CD4-positive, alpha-beta T cell treated with Interleukin-6 at 100 ng/mL for 8 hours (primary cell): ENCODE measurements around the gene DVL1.

Experiments
- DNase-seq: peaks from one replicate; pipeline ENCODE4 v3.0.0-alpha.2; 2020; ENCODE audit warnings: mixed read lengths, low spot score

The DVL1 gene

DNA sequence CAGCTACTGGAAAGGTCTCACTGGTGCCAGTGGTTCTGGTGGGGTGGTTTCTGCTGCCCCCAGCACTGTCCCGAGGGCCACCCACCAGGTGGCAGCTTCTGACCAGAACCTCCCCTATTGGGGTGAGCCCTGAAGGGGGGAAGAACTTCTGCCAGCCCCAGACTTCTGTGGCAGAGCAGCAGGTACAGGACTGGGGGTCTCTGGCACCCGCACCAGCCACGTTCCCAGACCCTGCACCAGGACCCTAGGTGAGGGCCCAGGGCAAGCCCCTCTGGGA is 39.2 kb downstream of the DVL1 start:
- no peak for DNase-seq

DNA sequence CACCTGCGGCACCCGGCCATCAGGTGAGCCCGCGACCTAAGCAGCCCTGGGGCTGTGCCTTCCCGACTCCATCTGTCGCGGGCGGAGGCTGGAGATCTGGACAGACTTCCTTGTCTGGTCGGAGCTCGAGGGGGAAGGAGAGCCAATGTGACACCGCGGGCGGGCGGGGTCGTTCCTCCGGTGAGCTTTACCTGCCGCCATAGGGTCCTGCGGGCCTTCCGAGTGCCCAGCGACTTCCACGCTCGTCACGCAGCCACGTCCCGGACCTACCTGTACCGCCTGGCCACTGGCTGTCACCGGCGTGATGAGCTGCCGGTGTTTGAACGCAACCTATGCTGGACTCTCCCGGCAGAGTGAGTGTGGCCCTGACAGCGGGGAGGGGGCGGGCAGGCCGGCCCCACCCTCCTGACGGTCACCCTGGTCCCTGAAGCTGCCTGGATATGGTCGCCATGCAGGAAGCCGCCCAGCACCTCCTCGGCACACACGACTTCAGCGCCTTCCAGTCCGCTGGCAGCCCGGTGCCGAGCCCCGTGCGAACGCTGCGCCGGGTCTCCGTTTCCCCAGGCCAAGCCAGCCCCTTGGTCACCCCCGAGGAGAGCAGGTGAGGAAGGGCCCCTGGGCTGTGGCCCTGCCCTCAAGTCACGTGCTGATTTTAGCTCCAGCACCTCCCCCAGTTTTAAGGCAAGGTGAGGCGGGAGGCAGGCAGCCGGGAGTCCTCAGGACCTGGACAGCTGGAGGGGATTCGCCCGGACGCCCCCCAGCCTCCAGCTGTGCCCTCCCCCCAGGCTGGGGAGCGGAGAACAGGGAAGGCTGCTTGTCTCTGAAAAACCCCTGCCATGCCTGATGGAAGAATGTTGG is 39.7 kb downstream of the DVL1 start:
- no peak for DNase-seq

DNA sequence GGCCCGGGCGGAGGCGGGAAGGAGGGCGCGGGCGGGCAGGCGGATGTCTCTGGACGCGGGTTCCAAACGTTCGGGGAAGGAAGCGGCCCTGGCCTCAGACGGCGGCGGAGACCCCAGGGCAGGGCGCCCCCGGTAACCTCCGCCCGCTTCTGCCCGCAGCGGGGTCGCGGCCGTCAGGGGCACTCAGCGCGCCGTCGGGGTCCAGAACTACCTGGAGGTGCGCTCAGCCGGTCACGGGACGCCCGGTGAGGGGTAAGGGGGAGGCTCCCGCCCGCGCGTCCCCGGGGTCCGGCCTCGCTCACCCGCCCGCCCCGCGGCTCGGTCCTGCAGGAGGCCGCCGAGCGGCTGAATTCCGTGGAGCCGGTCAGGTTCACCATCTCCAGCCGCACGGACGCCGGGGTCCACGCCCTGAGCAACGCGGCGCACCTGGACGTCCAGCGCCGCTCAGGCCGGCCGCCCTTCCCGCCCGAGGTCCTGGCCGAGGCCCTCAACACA is 40.4 kb downstream of the DVL1 start:
- DNase-seq: no peak

DNA sequence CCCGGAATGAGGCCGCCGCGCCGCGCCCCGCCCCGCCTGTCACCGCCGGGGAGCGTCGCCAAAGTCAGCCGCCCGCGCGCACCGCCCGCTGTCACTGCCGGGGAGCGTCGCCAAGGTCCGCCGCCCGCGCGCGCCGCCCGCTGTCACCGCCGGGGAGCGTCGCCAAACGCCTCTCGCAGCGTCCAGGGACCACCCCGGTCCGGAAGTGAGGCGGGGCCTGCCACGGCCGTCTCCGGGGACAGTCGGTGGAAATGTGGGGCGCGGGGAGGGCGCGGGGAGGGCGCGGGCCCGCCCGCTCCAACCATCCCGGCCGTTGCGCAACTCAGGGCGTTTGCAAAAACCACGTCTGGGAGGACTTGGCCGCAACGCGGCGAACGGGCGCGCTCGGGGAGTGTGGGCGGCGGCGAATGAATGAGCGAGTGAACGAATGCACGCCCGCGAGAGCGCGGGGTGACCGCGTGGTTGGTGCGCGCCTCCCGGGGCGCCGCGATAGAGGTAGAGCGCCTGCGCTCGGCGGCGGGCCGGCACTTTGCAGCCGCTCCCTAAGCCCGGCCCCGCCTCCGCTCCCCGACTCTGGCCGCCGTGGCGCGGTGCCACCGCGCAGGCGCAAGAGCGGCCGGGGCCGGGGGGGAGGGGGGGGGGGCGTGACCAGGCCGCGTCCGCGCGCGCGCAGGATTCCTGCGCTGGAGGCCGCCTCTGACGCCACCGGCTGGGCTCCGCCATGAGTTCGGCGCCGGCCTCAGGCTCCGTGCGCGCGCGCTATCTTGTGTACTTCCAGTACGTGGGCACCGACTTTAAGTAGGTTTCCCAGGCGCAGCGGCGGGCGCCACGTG is 41.1 kb downstream of the DVL1 start, which contains the start of the genes ACAP3 and PUSL1:
Gene ACAP3 (minus strand): TSS at position 8 of the 833 bp plus-strand sequence. CDS start 115 bp downstream, outside the sequence.
Gene PUSL1 (plus strand): TSS at position 675 of the 833 bp plus-strand sequence. CDS start 47 bp downstream, at position 722.
- peak; percentile 88 for DNase-seq

DNA sequence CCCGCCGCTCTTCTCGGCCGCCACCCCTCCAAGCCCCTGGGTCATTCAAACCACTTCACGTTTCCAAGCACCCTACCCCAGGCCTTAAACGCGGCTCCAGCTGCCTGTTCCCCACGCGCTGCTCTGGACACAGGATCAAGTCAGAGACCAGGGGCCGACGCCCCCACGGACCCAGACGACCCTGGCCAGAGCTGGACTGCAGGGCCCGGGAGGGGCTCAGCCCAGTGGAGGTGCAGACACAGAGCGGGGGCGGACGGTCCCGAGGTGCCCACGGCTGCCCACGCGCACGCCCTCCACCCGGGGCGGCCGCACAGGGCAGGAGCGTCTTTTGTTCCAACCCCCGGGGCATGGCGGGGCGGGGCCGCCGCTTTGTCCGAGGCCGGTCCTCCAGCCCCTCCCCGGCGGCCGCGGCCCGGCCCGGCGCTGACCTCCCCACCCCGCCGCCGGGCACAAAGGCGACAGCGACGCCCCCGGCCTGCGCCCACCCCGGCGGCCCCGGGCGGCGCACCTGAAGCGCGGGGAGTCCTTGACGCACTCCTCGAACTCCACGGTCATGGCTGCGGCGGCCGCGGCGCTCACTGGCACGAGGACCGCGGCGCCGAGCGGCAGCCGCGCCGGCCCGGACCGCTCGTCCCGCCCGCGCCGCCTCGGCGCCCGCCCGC is 41.8 kb downstream of the DVL1 start:
- no peak for DNase-seq

DNA sequence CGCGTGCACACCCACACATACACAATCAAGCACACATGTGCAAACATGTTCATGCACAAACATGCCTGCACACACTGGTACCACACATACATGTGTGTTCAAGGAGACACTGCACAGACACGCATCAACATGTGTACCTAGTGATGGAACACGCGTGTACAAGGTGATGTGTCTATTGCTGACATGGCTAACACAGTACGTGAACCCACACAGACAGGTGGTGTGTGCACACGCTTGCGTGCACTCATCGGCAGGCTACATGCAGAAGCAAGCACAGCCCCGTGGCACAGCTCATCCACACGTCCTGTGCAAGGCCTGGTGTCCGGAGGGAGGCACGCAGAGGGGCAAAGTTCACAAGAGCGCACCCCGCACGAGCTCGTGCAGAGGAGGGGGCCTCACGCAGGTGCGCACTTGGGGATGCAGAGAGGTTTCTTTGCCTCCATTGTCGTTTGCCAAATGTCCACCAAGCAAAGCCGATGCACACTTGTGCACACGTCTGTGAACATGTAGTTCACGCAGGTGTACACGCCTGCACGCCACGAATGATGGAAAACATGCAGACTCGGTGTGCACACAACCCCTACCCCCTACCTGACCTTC is 42.5 kb downstream of the DVL1 start:
- DNase-seq: no peak

DNA sequence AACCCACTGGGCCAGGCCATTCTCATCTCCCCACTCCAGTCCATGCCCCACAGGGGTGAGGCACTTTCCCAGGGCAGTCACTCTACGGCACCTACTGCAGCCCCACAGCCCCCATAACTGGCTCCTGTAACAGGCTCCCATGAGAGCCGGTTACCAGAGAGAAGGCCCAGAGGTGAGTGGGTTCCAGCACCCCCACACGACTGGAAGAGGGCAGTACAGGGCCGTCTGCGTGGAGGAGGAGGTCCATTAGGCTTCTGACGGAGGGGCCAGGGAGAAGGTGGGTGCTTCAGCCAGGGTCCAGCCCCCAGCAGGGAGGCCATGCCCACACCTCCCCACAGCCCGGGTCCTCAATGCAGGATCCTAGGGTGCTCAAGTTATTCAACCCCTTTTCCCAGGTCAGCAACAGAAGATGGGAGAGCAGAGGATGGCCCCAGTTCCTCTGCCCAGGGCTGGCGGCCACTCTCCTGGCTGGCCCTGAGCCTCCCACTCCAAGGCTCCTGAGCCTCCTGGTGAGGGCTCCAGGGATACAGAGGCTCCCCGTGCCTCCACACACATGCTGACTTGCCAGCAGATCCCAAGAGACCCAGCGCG is 43.1 kb downstream of the DVL1 start:
- DNase-seq: no peak

DNA sequence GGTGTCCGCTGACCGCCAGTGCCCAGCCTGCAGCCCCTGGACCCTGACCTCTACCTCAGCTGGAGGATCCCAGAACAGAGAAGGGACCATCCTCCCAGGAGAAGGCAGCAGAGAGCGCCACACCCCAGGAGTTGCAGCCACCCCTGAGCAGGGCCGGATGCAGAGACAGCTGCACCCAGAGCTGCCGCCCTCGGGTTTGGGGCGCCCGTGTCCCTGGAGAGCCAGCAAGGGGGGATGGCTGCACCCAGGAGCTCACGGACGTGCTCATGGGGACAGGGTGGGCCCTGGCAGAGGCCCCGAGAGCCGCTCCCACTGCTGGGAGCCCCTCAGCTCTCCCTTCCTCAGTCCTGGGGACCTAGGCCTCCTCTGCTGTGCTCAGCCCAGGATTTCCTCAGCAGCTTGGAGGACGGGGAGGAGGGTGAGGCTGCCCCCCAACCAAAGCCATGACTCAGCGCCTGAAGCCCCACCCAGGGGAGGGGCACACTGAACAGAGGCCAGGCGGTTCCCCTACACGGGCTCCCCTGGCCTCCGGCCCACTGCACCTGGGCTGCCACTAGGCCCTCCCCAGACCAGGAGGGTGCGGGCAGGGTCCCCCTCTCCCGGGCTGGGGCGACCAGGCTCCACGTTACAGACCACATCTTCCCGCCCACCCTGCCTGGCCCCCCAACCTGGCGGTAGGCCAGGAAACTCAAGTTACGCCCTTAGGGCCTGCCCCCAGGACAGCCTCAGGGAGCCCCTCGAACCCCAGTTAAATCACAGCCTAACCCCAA is 43.7 kb downstream of the DVL1 start:
- peak; percentile 74 for DNase-seq

DNA sequence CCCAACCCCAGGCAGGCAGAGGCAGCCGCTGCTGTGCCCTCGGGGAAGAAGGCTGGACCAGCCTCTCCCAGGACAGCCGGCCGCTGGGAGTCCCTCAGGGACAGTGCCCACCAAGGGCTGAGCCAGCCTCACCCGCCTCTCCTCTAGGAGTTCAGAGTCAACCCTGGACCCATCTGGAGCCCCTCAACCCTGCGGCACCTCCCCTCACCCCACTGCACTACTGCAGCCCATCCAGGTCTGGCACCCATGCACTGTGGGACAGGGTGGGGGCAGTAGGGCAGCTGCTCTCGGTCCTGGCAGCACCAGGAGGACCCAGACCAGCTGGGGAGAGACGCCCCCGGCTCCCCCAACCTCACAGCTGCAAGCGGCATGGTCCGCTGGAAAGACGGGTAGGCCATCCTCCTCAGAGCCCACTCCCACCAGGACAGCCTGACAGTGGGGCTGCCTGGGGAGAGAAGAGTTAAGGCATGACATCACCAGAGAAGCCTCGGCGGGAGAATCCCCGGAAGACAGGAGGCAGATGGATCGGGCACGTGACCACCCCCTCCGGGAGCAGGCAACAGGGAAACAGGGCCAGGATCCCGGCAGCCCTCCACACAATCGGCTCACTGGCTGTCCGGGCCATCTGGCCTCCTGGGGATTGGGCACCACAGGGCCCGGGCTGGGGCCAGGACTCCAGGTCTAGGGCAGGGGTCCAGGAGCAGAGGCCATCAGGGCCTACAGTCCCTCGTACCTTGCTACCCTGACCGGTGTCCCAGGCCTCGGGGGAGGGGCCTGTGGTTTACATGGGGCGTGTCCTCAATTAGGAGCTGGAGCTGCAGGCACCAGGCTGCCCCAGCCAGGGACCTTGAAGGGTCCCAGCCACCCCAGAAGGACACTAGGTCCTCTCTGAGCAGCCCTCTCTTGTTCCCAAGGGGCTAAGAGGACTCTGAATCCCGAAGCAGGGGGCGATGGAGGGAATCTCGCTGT is 44.6 kb downstream of the DVL1 start:
- no peak for DNase-seq

DNA sequence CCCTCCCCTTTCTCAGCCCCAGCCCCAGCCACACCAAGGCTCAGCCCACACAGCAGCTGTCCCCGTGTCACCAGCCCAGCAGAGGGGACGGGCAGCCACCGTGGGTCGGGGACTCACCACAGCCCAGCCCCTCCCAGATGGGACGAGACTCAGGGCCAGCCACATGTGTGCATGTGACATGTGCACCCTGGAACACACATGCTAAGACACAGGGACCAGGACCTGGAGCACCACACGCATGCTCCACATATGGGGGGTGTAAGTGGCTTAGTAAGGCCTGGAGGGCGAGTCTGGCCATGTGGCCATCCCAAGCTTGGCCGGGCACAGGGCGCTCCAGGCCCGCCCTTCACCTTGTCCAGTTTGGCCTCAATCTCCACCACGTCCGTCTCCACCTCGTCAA is 45.5 kb downstream of the DVL1 start:
- no peak for DNase-seq

DNA sequence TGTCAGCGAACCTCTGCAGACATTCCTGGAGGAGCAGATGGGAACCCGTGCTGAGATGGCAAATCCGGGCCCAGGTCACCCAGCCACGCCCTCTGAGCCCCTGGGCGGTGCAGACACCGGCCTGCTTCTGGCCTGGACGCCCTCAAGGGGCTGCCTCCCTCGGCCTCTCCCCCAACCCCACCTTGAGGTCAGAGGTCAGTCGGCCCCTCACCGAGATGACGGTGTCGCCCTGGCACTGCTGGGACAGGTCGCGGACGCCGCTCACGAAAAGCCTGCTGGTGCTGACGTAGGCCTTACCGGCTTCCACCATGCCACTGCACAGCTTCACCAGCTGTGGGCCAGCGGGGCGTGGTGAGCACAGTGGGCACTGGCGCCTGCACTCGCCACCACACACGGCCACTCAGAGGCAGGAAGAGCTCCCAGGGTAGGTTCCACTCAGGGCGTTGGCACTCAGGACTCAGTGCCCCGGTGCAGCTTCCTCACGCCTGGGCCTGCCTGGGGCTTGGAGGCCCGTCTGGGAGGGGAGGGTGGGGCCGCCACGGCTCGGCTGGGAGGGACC is 46.2 kb downstream of the DVL1 start:
- no peak for DNase-seq

DNA sequence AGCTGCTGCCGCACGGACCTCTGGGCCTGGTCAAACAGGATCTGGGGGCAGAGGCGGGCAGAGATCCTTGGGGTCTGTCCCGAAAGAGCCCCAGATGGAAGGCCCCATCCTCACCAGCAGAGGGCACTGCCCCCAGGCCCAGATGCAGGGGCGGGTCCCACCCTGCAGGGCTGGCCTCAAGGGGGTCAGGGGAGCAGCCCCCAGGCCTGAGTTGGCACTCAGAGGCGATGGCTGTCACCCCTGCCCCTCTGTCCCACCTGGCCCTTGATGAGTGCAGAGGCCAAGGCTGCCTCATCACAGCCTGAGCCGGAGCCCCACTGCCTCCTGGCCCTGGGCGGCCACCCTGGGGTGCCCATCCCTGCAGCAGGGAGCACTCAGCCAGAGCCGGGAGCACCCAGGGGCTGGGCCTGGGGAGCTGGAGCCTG is 47.2 kb downstream of the DVL1 start:
- no peak for DNase-seq

DNA sequence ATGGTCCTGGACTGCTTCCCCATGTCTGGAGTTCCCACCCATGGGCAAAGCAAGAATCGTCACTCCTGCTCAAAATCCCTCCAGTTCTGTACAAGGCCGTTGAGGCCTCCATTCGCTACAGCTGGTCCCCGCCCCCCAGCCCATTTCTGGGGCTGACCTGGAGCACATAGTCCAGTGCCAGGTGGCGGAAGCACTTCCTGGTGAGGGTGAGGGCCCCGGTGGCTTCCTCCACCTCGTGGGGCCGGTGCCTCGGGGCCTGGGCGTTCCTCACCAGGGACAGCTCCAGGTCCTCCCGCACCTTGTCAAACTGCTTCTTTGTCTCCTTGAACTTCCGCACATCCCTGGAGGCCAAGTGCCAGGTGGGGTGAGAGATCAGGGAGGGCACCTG is 48.9 kb downstream of the DVL1 start:
- no peak for DNase-seq

DNA sequence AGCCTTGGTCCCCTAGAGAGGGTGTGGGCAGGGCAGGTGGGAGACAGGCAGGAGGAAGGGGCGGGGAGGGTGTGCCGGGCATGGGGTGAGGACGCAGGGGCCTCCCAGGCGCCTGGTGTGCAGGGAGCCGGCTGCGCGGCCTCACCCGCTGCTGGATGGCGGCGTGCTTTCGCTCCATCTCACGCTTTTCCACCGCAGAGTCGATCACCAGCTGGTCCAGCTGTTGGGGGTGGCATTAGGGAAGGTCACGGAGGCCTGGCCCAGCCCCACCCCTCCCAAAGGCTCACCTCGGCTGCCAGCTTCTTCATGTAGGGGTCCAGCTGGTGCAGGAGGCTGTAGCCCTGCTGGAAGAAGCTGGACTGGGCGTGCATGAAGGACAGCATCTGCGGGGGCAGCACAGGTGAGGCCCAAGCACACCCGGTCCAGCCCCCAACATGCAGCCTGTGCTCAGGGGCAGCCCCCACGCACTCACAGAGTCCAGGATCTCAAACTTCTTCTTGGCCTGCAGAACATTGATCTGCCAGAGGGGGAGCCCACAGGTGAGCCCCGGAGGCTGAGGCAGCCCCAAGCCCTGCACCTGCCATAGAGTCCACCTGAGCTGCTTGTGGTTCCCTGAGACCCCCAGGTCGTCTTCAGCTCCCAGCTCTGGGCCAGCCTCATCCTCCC is 49.4 kb downstream of the DVL1 start:
- DNase-seq: peak; percentile 17

DNA sequence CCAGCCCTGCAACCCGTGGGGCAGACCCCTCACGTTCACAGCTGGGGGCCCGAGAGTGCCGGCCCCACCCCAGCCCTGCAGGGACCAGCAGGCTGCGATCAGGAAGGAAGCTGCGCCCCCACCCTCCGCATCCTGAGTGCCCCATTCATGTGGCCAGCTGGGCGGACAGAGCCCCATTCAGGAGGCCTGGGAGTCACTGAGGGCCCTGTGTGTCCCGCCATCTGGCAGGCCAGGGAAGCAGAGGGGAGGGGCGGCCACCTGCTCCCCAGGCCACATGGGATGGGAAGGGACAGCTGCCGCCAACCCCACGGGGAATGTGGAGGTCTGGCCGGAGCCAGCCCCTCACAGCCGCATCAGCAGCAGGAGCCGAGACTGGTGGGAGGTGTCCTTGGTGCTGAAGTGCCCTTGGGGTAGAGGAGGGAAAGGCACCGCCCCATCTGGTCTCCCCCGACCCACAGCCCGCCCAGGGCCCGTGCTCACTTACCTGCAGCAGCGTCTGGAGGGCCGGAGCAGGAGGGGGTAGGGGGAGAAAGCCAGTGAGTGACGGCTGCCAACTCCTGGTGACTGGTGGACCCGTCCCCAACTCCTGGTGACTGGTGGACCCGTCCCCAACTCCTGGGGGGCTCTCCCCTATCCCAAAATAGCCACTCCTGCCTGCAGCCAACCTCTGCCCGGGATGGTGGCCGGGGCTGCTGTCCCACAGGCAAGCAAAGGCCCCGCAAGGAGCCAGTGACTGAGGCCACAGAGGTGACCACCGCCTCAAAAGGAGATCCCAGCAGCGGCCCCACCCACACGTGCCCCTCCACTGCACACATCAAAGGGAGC is 50.1 kb downstream of the DVL1 start:
- DNase-seq: no peak

DNA sequence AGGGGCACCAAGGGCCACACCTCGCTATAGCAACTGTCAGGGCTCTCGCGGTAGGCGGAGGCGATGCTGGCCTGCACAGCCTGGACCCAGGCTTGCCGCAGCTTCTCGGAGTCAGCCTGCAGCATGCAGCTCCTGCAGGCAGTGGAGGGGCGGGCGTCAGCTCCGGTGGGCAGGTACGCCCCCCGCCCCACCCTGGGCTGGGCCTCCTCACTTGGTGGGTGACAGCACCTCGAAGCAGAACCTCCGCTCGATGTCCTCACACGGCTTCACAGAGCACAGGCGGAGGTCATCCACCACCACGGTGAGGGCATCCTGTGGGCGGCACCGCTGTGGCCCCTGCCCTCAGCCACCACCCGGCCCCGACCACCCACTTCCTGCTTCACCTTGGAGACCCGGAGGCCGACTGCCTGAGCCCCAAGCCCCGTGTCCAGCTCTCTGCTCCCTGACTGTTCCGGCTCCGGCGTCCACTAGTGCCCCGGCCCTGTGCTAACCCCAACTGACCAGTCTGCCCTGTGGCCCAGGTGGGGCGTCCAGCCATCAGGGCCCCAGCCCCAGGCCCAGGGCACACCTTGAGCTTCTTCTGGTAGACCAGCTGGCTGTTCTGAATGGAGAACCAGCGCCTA is 51.3 kb downstream of the DVL1 start:
- DNase-seq: no peak
